ENCODE measurements around the gene GNA15. TPM values are rescaled to one million over a fixed set of nuclear protein-coding genes. Genes with fewer than 3 reads are reported as not detected.
"Not testable (repeated sequence)": the region's sequence is repeated elsewhere in the genome, so short reads cannot be mapped to it uniquely, and the experiment has no call there.

Gene GNA15
- total RNA-seq, 2 donors from 2014 or later, result not detected

DNA sequence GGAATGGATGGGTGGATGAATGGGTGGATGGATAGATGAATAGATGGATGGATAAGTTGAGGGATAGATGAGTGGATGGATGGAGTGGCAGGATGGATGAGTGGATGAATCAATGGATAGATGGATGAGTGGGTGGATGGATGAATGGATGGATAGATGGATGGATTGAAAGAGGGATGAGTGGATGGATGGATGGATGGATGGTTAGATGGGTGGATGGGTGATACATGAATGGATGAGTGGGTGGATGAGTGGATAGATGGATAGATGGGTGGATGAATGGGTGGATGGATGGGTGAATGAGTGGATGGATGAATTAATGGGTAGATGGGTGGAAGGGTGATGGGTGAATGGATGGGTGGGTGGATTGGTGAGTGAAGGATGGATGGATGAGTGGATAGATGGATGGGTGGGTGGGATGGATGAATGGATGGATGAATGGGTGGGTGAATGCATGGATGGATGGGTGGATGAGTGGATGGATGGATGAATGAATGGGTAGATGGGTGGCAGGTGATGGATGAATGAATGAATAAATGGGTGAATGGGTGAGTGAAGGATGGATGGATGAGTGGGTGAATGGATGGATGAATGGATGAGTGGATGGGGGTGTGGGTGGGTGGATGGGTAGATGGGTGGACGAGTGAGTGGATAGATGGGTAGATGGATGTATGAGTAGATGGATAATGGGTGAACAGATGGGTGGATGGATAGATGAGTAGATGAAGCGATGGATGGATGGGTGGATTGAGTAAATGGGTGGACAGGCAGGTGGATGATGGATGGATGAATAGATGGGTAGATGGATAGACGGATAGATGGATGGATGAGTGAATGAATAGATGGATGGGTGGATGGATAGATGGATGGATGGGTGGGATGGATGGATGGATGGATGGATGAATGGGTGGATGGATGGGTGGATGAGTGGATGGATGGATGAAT, 17.7 kb downstream of the GNA15 start:
- Histone ChIP-seq H3K9ac (ENCODE audit: extremely low read depth, low read length, poor library complexity, severe bottlenecking) (no peak overlapping the region), H3K4me1 (ENCODE audit: control insufficient read depth, insufficient read depth, low read length) (no peaks in the 10 kb centered on the region), H3K9me3 (ENCODE audit: control insufficient read depth, low read length) (no peaks in the 10 kb centered on the region), H3K27ac (ENCODE audit: low read depth, low read length) (no peak overlapping the region), H3K27me3 (ENCODE audit: control insufficient read depth, insufficient read depth, low read length, poor library complexity, severe bottlenecking) (no peaks in the 10 kb centered on the region), H3K4me3 (ENCODE audit: low read length) (no peak overlapping the region), H3K36me3 (ENCODE audit: control insufficient read depth, insufficient read depth, low read length) (no peaks in the 10 kb centered on the region)
- WGBS, 2 experiments (ENCODE audit: insufficient coverage in 1 of 2, insufficient read length in 1 of 2), result 77 to 85% methylated on average over 3 of the region's 3 CpGs
- TF ChIP-seq CTCF (conservative IDR thresholded peaks at IDR 0.05), result no peak
- H3K36me3 Mint-ChIP-seq (ENCODE audit: low read depth), result no peaks in the 10 kb centered on the region
- H3K4me1 Mint-ChIP-seq, result no peaks in the 10 kb centered on the region
- no peaks in the 10 kb centered on the region for H3K9me3 Mint-ChIP-seq
- no peak for DNase-seq
- H3K27ac Mint-ChIP-seq, result no peak overlapping the region
- no peak overlapping the region for H3K4me3 Mint-ChIP-seq
- peaks cover 8% of the 10 kb centered on the region for H3K27me3 Mint-ChIP-seq (ENCODE audit: insufficient read depth)

GRCh38 chr19:3154447-3154846, 18.6 kb downstream of the GNA15 start:
- H3K27ac Mint-ChIP-seq; DNase-seq; H3K4me1 Mint-ChIP-seq; H3K27me3 Mint-ChIP-seq (ENCODE audit: insufficient read depth); H3K4me3 ChIP-seq (ENCODE audit: low read length); H3K9me3 ChIP-seq (ENCODE audit: control insufficient read depth, low read length); H3K4me3 Mint-ChIP-seq; H3K36me3 Mint-ChIP-seq (ENCODE audit: low read depth); H3K9ac ChIP-seq (ENCODE audit: extremely low read depth, low read length, poor library complexity, severe bottlenecking); H3K36me3 ChIP-seq (ENCODE audit: control insufficient read depth, insufficient read depth, low read length); H3K27me3 ChIP-seq (ENCODE audit: control insufficient read depth, insufficient read depth, low read length, poor library complexity, severe bottlenecking); H3K4me1 ChIP-seq (ENCODE audit: control insufficient read depth, insufficient read depth, low read length); H3K9me3 Mint-ChIP-seq; H3K27ac ChIP-seq (ENCODE audit: low read depth, low read length): not testable (repeated sequence)
- 91 to 97% methylated on average over 3 of the region's 3 CpGs for WGBS, 2 experiments (ENCODE audit: insufficient coverage in 1 of 2, insufficient read length in 1 of 2)

- Mint-ChIP-seq H3K4me1 (no peaks in the 10 kb centered on the region), H3K9me3 (peaks cover 3% of the 10 kb centered on the region), H3K4me3 (no peak overlapping the region), H3K27ac (no peak overlapping the region), H3K27me3 (ENCODE audit: insufficient read depth) (peaks cover 8% of the 10 kb centered on the region), H3K36me3 (ENCODE audit: low read depth) (no peaks in the 10 kb centered on the region)
- Histone ChIP-seq H3K27ac (ENCODE audit: low read depth, low read length) (no peak overlapping the region), H3K4me1 (ENCODE audit: control insufficient read depth, insufficient read depth, low read length) (no peaks in the 10 kb centered on the region), H3K36me3 (ENCODE audit: control insufficient read depth, insufficient read depth, low read length) (no peaks in the 10 kb centered on the region), H3K27me3 (ENCODE audit: control insufficient read depth, insufficient read depth, low read length, poor library complexity, severe bottlenecking) (no peaks in the 10 kb centered on the region), H3K4me3 (ENCODE audit: low read length) (no peak overlapping the region), H3K9me3 (ENCODE audit: control insufficient read depth, low read length) (no peaks in the 10 kb centered on the region), H3K9ac (ENCODE audit: extremely low read depth, low read length, poor library complexity, severe bottlenecking) (no peak overlapping the region)
- WGBS, 2 experiments (ENCODE audit: insufficient coverage in 1 of 2, insufficient read length in 1 of 2), result 86 to 88% methylated on average over 13 to 21 of the region's 21 CpGs
- no peak for DNase-seq
- TF ChIP-seq CTCF (conservative IDR thresholded peaks at IDR 0.05), result no peak
Measured at GRCh38 chr19:3154957-3155736, 19.3 kb downstream of the GNA15 start.
